ENCODE data around the gene UFC1.
A peak's percentile ranks its signal among the peaks of the same experiment; 100 is the strongest.

UFC1 gene

GRCh38 chr1:161133220-161133740, 20.5 kb upstream of the UFC1 start:
- DNase-seq (ENCODE audit: low spot score): peak; percentile 17

- no peak for DNase-seq (ENCODE audit: low spot score)
Measured at GRCh38 chr1:161137881-161138280, 15.9 kb upstream of the UFC1 start.

DNA sequence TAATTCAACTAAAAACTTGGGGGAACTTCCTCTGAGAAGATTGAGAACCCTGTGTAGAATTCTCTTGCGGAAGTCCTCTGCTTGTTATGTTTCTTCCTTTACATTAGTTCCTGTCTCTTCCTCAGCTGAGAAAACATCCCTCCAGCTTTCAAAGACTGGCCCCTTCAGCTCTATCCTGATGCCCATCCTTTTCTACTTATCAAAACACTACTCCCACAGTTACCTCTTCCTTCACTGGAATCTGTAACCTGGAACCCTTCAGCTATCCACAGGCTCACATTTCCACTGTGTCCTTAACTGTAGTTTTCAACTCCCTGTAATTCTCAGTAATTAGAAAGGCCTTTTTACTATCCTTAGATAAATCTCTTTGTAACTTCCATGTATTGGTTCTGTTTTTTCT, 15.3 kb upstream of the UFC1 start:
- DNase-seq (ENCODE audit: low spot score): no peak

DNA sequence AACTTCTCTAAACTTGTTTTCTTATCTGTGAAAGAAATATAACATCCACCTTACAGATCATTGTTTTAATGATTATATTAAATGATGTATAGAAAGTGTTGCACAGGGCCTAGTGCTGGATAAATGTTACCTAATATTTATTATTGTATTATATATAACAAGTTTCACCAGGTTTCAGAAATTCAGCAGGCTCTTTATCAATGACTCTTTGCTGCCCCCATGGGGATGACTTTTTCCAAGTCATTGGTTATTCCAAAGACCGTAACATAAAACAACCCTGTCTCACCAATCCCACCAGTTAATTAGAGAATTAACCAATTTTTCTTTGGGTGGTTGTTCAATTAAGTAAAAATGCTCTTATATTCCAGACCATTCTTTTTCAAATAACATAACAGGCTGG, 14.0 kb upstream of the UFC1 start:
- peak; percentile 37 for DNase-seq (ENCODE audit: low spot score)

DNA sequence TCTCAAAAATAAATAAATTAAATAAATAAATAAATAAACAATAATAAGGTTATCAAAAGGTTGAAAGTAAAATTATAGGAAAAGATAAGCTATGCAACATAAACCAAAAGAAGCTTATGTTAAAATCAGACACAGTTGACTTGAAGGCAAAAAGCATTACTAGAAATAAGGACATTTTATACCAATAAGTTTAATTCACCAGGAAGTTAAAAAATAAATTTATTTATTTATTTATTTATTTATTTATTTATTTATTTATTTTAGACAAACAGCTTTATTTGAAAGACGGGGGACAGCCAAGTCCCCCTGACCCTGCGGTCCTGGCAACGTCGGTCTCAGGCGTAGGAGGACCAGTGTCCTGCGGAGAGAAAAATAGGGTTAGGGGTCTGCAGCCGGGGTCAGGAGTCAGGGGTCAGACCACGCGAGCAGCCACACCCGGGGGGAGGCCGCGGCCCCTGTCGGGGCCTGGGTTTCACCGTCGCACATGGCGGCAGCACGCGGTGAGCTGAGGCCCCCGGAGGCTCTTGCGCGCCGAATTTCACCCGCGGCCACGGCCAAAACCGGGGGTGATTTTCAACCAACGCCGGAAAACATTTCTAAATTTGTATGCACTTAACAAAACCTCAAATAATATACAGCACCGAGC, 12.9 kb upstream of the UFC1 start:
- DNase-seq (ENCODE audit: low spot score): no peak

- DNase-seq (ENCODE audit: low spot score): no peak
Measured at GRCh38 chr1:161145832-161146231, 7.9 kb upstream of the UFC1 start.

GRCh38 chr1:161153176-161153575, 602 bp upstream of the UFC1 start:
- DNase-seq (ENCODE audit: low spot score): no peak

- no peak for DNase-seq (ENCODE audit: low spot score)
Measured at GRCh38 chr1:161157867-161158266, 4.1 kb downstream of the UFC1 start.

- no peak for DNase-seq (ENCODE audit: low spot score)
Measured at GRCh38 chr1:161158316-161159010, 4.7 kb downstream of the UFC1 start.

DNA sequence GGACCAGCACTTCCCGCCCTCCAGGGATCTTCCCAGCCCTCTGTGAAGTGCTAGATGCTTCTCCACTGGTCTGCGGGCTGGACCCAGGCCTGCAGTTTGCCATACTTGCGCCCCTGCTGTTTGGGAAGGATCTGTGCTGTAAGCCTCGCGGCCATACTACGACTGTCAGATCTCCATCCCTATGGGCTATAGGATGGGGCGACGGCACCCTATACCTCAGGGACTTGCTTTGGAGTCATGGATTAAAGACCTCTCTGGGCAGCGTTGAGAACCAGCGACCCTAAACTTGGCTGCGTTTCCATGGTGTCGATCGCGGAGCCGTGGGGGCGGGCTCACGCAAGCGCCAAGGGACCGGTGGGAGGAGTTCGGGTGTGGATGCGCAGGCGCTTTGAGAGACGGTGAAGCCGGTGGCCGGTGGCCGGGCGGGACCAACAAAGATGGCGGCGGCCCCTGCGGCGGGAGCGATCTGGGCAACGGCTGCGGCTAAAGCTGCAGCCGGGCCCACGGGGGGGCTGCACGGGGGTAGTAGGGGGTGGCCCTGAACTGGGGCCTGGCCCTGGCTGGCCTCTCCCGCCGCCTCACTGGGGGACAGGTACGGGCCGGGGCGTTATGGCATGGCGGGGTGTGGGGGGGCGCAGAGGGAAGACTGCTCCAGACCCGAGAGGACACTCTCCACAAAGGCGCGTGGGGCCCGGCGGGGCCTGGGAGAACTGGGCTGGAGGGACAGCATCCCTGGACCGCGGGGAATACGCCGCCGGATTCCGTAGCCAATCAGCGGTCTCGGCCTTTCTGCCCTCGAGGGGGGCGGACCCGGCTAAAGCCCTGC, 5.5 kb downstream of the UFC1 start, which contains the start of gene USP21:
Gene USP21, plus strand, starts transcription at position 414 of the 826 bp plus-strand sequence. CDS start 1,141 bp downstream, outside the sequence.
- DNase-seq (ENCODE audit: low spot score): peak; percentile 91

- DNase-seq (ENCODE audit: low spot score): no peak
Measured at GRCh38 chr1:161159913-161160243, 6.1 kb downstream of the UFC1 start.

- no peak for DNase-seq (ENCODE audit: low spot score)
Measured at GRCh38 chr1:161160671-161161145, 6.9 kb downstream of the UFC1 start.

- no peak for DNase-seq (ENCODE audit: low spot score)
Measured at GRCh38 chr1:161161652-161162051, 7.9 kb downstream of the UFC1 start.

DNA sequence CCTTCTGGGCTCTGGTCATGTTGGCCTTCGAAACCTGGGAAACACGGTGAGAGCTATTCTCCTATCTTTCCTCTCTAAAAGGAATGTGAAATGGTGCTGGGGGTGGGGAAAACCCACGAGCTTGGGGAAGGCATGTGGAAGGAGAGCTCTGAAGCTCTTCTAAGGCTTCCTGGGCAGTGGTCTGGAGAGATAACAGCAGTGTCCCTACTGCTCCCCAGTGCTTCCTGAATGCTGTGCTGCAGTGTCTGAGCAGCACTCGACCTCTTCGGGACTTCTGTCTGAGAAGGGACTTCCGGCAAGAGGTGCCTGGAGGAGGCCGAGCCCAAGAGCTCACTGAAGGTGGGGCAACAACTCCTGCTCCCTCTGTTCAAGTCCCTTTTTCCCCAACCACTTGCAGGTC, 8.3 kb downstream of the UFC1 start:
- DNase-seq (ENCODE audit: low spot score): no peak

DNA sequence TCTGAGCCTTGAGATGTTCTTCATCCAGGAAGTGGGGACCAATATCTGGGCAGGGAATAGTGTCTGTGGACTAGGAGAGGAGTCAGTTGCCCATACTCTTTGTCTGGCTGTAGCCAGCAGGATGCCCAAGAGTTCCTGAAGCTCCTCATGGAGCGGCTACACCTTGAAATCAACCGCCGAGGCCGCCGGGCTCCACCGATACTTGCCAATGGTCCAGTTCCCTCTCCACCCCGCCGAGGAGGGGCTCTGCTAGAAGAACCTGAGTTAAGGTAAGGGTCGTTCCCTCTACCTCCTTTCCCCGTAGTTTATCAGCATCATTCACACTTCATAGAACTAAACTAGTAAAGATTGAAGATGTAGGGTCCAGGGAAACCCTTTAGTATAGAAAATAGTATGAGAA, 9.0 kb downstream of the UFC1 start:
- no peak for DNase-seq (ENCODE audit: low spot score)

GRCh38 chr1:161163793-161164192, 10.0 kb downstream of the UFC1 start:
- no peak for DNase-seq (ENCODE audit: low spot score)

DNA sequence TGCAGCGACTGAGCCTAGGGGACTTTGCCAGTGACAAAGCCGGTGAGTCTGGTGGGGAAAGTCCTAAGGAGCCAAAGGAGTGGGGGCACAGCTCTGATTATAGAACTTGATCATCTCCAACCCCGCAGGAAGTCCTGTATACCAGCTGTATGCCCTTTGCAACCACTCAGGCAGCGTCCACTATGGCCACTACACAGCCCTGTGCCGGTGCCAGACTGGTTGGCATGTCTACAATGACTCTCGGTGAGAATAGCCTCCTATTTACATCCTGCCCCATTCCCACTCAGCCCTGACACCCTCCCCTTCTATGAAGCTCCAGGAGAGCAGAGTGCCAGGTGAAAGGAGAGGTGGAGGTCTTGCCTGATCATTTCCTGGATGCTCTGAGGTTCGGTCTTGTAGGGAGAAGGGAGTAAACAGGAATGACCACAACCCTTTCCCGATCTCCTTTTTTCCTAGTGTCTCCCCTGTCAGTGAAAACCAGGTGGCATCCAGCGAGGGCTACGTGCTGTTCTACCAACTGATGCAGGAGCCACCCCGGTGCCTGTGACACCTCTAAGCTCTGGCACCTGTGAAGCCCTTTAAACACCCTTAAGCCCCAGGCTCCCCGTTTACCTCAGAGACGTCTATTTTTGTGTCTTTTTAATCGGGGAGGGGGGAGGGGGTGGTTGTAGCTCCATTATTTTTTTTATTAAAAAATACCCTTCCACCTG, 11.3 kb downstream of the UFC1 start:
- no peak for DNase-seq (ENCODE audit: low spot score)

GRCh38 chr1:161165742-161166668, 12.2 kb downstream of the UFC1 start, which contains the start of gene PPOX:
Gene PPOX, plus strand, starts transcription at chr1:161166426. Its CDS starts 422 bp downstream, at chr1:161166848.
- peak; percentile 96 for DNase-seq (ENCODE audit: low spot score)

- peak; percentile 17 for DNase-seq (ENCODE audit: low spot score)
Measured at GRCh38 chr1:161166669-161167548, 13.1 kb downstream of the UFC1 start.

DNA sequence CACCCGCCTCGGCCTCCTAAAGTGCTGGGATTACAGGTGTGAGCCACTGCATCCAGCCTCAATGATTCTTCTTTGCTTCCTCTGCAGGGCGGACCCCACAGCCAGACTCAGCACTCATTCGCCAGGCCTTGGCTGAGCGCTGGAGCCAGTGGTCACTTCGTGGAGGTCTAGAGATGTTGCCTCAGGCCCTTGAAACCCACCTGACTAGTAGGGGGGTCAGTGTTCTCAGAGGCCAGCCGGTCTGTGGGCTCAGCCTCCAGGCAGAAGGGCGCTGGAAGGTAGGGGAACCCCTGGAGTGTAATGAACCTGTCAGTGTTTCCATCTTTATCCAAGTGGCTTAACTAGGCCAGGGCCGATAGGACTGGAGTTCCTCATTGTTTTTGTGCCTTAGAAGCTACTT, 15.1 kb downstream of the UFC1 start:
- DNase-seq (ENCODE audit: low spot score): no peak
